Smooth muscle cell (in vitro differentiated cells): ENCODE results near the gene ARL2BP. TPM values are rescaled to one million over a fixed set of nuclear protein-coding genes. Genes with fewer than 3 reads are reported as not detected.

Experiments
- DNase-seq: peaks from one replicate; lab custom pipeline; 2025; ENCODE audit not compliant: unreplicated experiment; lab: John Stamatoyannopoulos, UW
- H2AFZ ChIP-seq: fragments of 200-600 bp; sonication (generic); 2 replicates; pipeline ENCODE4 v1.6.0; 2016; ENCODE audit warnings: antibody characterized with exemption, low read depth, mild to moderate bottlenecking
- H3F3A ChIP-seq: fragments of 200-600 bp; sonication (generic); 2 replicates; pipeline ENCODE4 v1.6.0; 2017; ENCODE audit warnings: antibody characterized with exemption, low read depth
- H3K27ac ChIP-seq: fragments of 200-600 bp; sonication (generic); 2 replicates; pipeline ENCODE4 v1.5.1; 2016; ENCODE audit warnings: low read depth, mild to moderate bottlenecking
- H3K27me3 ChIP-seq: fragments of 200-600 bp; sonication (generic); 2 replicates; pipeline ENCODE4 v1.6.1; 2016; ENCODE audit warnings: low read depth, mild to moderate bottlenecking
- H3K36me3 ChIP-seq: fragments of 200-600 bp; sonication (generic); 2 replicates; pipeline ENCODE4 v1.5.1; 2016; ENCODE audit warnings: low read depth
- H3K4me1 ChIP-seq: fragments of 200-600 bp; sonication (generic); 2 replicates; pipeline ENCODE4 v1.5.1; 2016; ENCODE audit warnings: low read depth
- H3K4me2 ChIP-seq: fragments of 200-600 bp; sonication (generic); 2 replicates; pipeline ENCODE4 v1.6.0; 2016; ENCODE audit warnings: mild to moderate bottlenecking
- H3K4me3 ChIP-seq: fragments of 200-600 bp; sonication (generic); 2 replicates; pipeline ENCODE4 v1.5.1; 2016; ENCODE audit warnings: mild to moderate bottlenecking
- H3K79me2 ChIP-seq: fragments of 200-600 bp; sonication (generic); 2 replicates; pipeline ENCODE4 v1.6.0; 2016; ENCODE audit warnings: low read depth, mild to moderate bottlenecking
- H3K9ac ChIP-seq: fragments of 200-600 bp; sonication (generic); 2 replicates; pipeline ENCODE4 v1.6.0; 2016; ENCODE audit warnings: low read depth
- H3K9me3 ChIP-seq: fragments of 200-600 bp; sonication (generic); replicated peaks from 2 replicates; pipeline ENCODE4 v1.5.1; 2016; ENCODE audit warnings: low read depth
- H4K20me1 ChIP-seq: fragments of 200-600 bp; sonication (generic); 2 replicates; pipeline ENCODE4 v1.6.0; 2016; ENCODE audit warnings: low read depth
- WGBS: methylation state at CpG from one replicate; pipeline ENCODE4 v1.1.7; 2016; ENCODE audit warnings: low lambda C conversion rate; 5-methylcytosine and 5-hydroxymethylcytosine counted together
- polyA plus RNA-seq: library from polyadenylated mRNA; unstranded; fragments of >200 nt; fragmentation: Nextera tagmentation; extraction: Ambion mirVana; gene quantifications from 2 replicates; pipeline ENCODE4 v1.2.1, GENCODE V29; 2016
- total RNA-seq: library from RNA; depleted of rRNA; stranded (reverse); fragments of >200 nt; gene quantifications from 2 replicates; pipeline ENCODE4 v1.2.3, GENCODE V29; 2014
- TF ChIP-seq, protein P1 (sequence below): fragments of 200-600 bp; sonication (generic); IDR thresholded peaks from 2 replicates; pipeline ENCODE4 v1.5.1; 2017; ENCODE audit warnings: borderline replicate concordance, mild to moderate bottlenecking, antibody characterized with exemption; ENCODE audit not compliant: insufficient read depth, poor library complexity, severe bottlenecking

Gene ARL2BP
- total and polyA plus RNA-seq, 2 experiments from 2014 or later = 78.1 to 88.0 TPM

DNA sequence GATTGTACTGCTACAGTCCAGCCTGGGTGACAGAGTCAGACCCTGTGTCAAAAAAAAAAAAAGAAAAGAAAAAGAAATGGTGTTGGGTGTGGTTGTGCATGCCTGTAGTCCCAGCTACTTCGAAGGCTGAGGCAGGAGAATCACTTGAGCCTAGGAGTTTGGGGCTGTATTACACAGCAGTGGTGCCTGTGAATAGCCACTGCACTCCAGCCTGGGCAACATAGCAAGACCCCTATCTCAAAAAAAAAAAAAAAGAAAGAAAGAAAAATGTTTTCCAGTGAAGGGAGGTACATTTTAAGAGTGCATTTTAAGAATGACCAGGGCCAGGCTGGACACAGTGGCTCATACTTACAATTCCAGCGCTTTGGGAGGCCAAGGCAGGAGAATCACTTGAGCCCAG lies 6.3 kb downstream of the ARL2BP start:
- no peaks in the 10 kb centered on the region for H3K27me3 ChIP-seq
- no peak overlapping the region for H3K4me3 ChIP-seq
- DNase-seq = no peak
- H2AFZ ChIP-seq = no peak overlapping the region
- TF ChIP-seq, protein P1, sequence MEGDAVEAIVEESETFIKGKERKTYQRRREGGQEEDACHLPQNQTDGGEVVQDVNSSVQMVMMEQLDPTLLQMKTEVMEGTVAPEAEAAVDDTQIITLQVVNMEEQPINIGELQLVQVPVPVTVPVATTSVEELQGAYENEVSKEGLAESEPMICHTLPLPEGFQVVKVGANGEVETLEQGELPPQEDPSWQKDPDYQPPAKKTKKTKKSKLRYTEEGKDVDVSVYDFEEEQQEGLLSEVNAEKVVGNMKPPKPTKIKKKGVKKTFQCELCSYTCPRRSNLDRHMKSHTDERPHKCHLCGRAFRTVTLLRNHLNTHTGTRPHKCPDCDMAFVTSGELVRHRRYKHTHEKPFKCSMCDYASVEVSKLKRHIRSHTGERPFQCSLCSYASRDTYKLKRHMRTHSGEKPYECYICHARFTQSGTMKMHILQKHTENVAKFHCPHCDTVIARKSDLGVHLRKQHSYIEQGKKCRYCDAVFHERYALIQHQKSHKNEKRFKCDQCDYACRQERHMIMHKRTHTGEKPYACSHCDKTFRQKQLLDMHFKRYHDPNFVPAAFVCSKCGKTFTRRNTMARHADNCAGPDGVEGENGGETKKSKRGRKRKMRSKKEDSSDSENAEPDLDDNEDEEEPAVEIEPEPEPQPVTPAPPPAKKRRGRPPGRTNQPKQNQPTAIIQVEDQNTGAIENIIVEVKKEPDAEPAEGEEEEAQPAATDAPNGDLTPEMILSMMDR = no peak
- no peaks in the 10 kb centered on the region for H4K20me1 ChIP-seq
- peaks cover 8% of the 10 kb centered on the region for H3K36me3 ChIP-seq
- 100% methylated on average over 2 of the region's 2 CpGs for WGBS
- H3F3A ChIP-seq = no peaks in the 10 kb centered on the region
- no peaks in the 10 kb centered on the region for H3K9me3 ChIP-seq
- H3K79me2 ChIP-seq = peaks cover 2% of the 10 kb centered on the region
- no peak overlapping the region for H3K9ac ChIP-seq
- H3K4me2 ChIP-seq = no peak overlapping the region
- no peaks in the 10 kb centered on the region for H3K4me1 ChIP-seq
- no peak overlapping the region for H3K27ac ChIP-seq

DNA sequence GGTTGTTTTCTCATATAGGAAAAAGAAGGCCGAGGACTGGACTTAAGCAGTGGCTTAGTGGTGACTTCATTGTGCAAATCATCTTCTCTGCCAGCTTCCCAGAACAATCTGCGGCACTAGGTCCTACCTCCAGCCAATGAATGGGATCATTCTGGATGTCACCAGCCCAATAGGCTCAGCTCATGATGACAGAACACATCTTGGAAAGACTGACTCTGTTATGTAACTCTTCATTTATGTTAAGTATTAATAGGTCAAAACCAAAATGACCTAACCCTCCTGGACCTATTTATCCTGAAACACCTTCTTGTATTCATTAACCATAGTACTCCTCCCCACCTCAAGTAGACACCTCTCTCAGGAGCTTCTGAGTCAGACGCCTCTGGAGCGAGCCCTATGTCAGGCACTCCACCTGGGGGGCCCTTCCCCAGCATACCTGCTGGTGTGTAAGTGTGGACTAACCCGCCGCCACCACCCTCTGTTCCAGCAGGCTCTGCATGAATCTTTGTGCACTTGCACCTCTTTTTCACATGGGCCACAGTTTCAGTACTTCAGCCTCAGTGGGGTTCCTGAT lies 7.2 kb downstream of the ARL2BP start:
- Histone ChIP-seq H4K20me1 (no peaks in the 10 kb centered on the region), H3K36me3 (peaks cover 8% of the 10 kb centered on the region), H2AFZ (no peak overlapping the region), H3K27me3 (no peaks in the 10 kb centered on the region), H3K27ac (no peak overlapping the region), H3K9me3 (no peaks in the 10 kb centered on the region), H3K4me2 (no peak overlapping the region), H3K4me1 (no peaks in the 10 kb centered on the region), H3K4me3 (no peak overlapping the region), H3F3A (no peaks in the 10 kb centered on the region), H3K9ac (no peak overlapping the region), H3K79me2 (no peaks in the 10 kb centered on the region)
- TF ChIP-seq, protein P1 = no peak
- no peak for DNase-seq
- WGBS = 94% methylated on average over 6 of the region's 6 CpGs

DNA sequence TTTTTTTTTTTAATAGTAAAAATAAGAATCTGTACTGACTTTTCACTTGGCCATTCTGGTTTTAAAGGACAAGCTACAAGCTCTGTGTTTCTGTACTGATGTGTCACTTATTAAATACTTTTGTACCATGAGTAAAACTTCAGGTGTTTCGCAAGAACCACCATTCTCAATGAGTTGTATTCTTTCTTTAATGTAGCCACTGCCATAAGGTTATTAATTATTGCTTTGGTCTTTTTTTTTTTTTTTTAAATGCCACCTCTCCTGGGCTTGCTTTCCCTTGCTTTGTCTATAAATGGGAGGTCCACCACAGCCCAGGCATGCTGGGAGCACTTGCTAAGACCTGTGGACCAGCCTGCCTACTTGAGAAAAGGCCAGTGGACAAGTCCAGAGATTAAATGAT lies 8.4 kb downstream of the ARL2BP start:
- Histone ChIP-seq H4K20me1 (no peaks in the 10 kb centered on the region), H3K79me2 (no peaks in the 10 kb centered on the region), H3K4me2 (no peak overlapping the region), H3F3A (no peaks in the 10 kb centered on the region), H3K4me3 (no peak overlapping the region), H3K36me3 (peaks cover 5% of the 10 kb centered on the region), H3K9ac (no peak overlapping the region), H3K27ac (no peak overlapping the region), H3K27me3 (no peaks in the 10 kb centered on the region), H2AFZ (no peak overlapping the region), H3K9me3 (no peaks in the 10 kb centered on the region), H3K4me1 (no peaks in the 10 kb centered on the region)
- TF ChIP-seq, protein P1 = no peak
- 97% methylated on average over 1 of the region's 1 CpG for WGBS
- DNase-seq = no peak
